GM12878 (cell line): Measurements from ENCODE around the gene PTPN12. TPM values are rescaled to one million over a fixed set of nuclear protein-coding genes. Genes with fewer than 3 reads are reported as not detected.

ENCODE experiments used
- ATAC-seq: fragments of 200-7000 bp; cut with Tn5 transposase; 3 replicates; pipeline ENCODE4 v1.9.1; 2020; ENCODE audit warnings: mild to moderate bottlenecking, moderate library complexity
- BruUV-seq: library from RNA; stranded (reverse); fragments of 400-500 nt; replicated peaks from 2 replicates; lab custom pipeline; 2021; lab: Mats Ljungman, UMichigan
- CTCF ChIA-PET: fragments of 300-600 bp; sonication (Branson Sonifier 250); formaldehyde crosslinking; extraction: SDS; loops from one replicate; lab custom pipeline; 2021; ENCODE audit warnings: inconsistent platforms; lab: Yijun Ruan, JAX
- POLR2A ChIA-PET: fragments of 350-600 bp; formaldehyde crosslinking; extraction: SDS; loops from one replicate; lab custom pipeline; 2021; ENCODE audit warnings: inconsistent platforms; lab: Charles Lee
- RAD21 ChIA-PET: fragments of 300-600 bp; sonication (Branson Sonifier 250); formaldehyde crosslinking; loops from one replicate; lab custom pipeline; 2023; ENCODE audit warnings: antibody characterized with exemption; ENCODE audit not compliant: unreplicated experiment; lab: Charles Lee
- SMC1A ChIA-PET: fragments of 300-600 bp; sonication (Branson Sonifier 250); formaldehyde crosslinking; loops from one replicate; lab custom pipeline; 2023; ENCODE audit not compliant: unreplicated experiment, uncharacterized antibody; lab: Charles Lee
- DNase-seq: peaks from one replicate; pipeline ENCODE4 v3.0.0-alpha.2; 2011; ENCODE audit warnings: low read depth, low spot score
- FAIRE-seq: peaks from 3 replicates; lab custom pipeline; 2011; peaks lifted over from hg19 to GRCh38; lab: Jason Lieb, UNC
- H2AFZ ChIP-seq: 2 replicates; pipeline ENCODE4 v1.6.0; 2011; ENCODE audit warnings: low read depth, low read length, control low read depth; ENCODE audit not compliant: control insufficient read depth
- H3K27ac ChIP-seq: 2 replicates; pipeline ENCODE4 v1.5.1; 2011; ENCODE audit warnings: control low read depth; ENCODE audit not compliant: control insufficient read depth, insufficient read depth
- H3K27me3 ChIP-seq, 2 experiments: replicated peaks in 1 of 2; 2 replicates each; pipeline versions ENCODE4 v1.6.0 to v1.6.1; 2011; ENCODE audit warnings: low read length in 1 of 2; ENCODE audit not compliant: control insufficient read depth in 2 of 2, insufficient read depth in 2 of 2
- H3K36me3 ChIP-seq, 2 experiments: 2 replicates each; pipeline ENCODE4 v1.5.1; 2011; ENCODE audit warnings: low read length in 1 of 2; ENCODE audit not compliant: control insufficient read depth in 2 of 2, insufficient read depth in 2 of 2
- H3K4me1 ChIP-seq: 2 replicates; pipeline ENCODE4 v1.6.1; 2011; ENCODE audit warnings: mild to moderate bottlenecking, low read length, moderate library complexity, mixed read lengths; ENCODE audit not compliant: control insufficient read depth, insufficient read depth
- H3K4me2 ChIP-seq: 2 replicates; pipeline ENCODE4 v1.6.0; 2011; ENCODE audit warnings: control low read depth; ENCODE audit not compliant: control insufficient read depth, insufficient read depth
- H3K4me3 ChIP-seq: fragments of 200-600 bp; sonication (generic); 2 replicates; pipeline ENCODE4 v1.5.1; 2016
- H3K79me2 ChIP-seq: 2 replicates; pipeline ENCODE4 v1.6.0; 2011; ENCODE audit warnings: low read length; ENCODE audit not compliant: control insufficient read depth, insufficient read depth
- H3K9ac ChIP-seq: 2 replicates; pipeline ENCODE4 v1.8.0; 2011; ENCODE audit warnings: low read length, control low read depth, mixed read lengths; ENCODE audit not compliant: control insufficient read depth, insufficient read depth
- H3K9me3 ChIP-seq: replicated peaks from 3 replicates; pipeline ENCODE4 v1.5.1; 2011; ENCODE audit warnings: mild to moderate bottlenecking, low read length; ENCODE audit not compliant: control insufficient read depth, insufficient read depth
- H4K20me1 ChIP-seq: 2 replicates; pipeline ENCODE4 v1.6.0; 2011; ENCODE audit not compliant: control insufficient read depth, insufficient read depth
- CBX3 ChIP-seq: fragments of 200-600 bp; sonication (generic); IDR thresholded peaks from 2 replicates; pipeline ENCODE4 v1.6.1; 2016; ENCODE audit warnings: low read depth, borderline replicate concordance
- FOS ChIP-seq: IDR thresholded peaks from 3 replicates; pipeline ENCODE4 v1.6.1; 2011; ENCODE audit warnings: borderline replicate concordance; ENCODE audit not compliant: insufficient read length; ENCODE audit errors: extremely low read depth
- HDAC2 ChIP-seq: fragments of 200-600 bp; sonication (generic); IDR thresholded peaks from 2 replicates; pipeline ENCODE4 v1.6.1; 2017
- IKZF1 ChIP-seq: fragments of 450-650 bp; conservative IDR thresholded peaks from 2 replicates; pipeline ENCODE4 v1.6.1; 2017; ENCODE audit warnings: antibody characterized with exemption, mild to moderate bottlenecking
- JUNB ChIP-seq: IDR thresholded peaks from 2 replicates; pipeline ENCODE4 v1.6.1; 2016; ENCODE audit warnings: antibody characterized with exemption, mild to moderate bottlenecking
- NFYB ChIP-seq: IDR thresholded peaks from 2 replicates; pipeline ENCODE4 v1.6.1; 2011; ENCODE audit warnings: low read depth, mild to moderate bottlenecking, low read length, improper control_type of control experiment, moderate library complexity; ENCODE audit not compliant: insufficient read depth
- PML ChIP-seq: IDR thresholded peaks from 2 replicates; pipeline ENCODE4 v1.6.1; 2012; ENCODE audit warnings: low read length, inconsistent platforms
- RB1 ChIP-seq: fragments of 450-650 bp; formaldehyde crosslinking; IDR thresholded peaks from 2 replicates; pipeline ENCODE4 v1.6.1; 2017; ENCODE audit warnings: mild to moderate bottlenecking, borderline replicate concordance
- SIX5 ChIP-seq: IDR thresholded peaks from 2 replicates; pipeline ENCODE4 v1.6.1; 2011; ENCODE audit warnings: mild to moderate bottlenecking, low read depth, low read length, moderate library complexity; ENCODE audit not compliant: severe bottlenecking
- SP1 ChIP-seq: IDR thresholded peaks from one replicate; pipeline ENCODE4 v1.6.1; 2011; ENCODE audit warnings: low read depth, low read length
- SPI1 ChIP-seq: IDR thresholded peaks from 2 replicates; pipeline ENCODE4 v1.6.1; 2011; ENCODE audit warnings: low read depth, mild to moderate bottlenecking, low read length, moderate library complexity, borderline replicate concordance; ENCODE audit not compliant: insufficient read depth
- SREBF1 ChIP-seq: IDR thresholded peaks from 2 replicates; pipeline ENCODE4 v1.6.1; 2012; ENCODE audit warnings: mild to moderate bottlenecking, low read length
- SREBF2 ChIP-seq: IDR thresholded peaks from 2 replicates; pipeline ENCODE4 v1.6.1; 2012; ENCODE audit warnings: mild to moderate bottlenecking, low read length
- STAT1 ChIP-seq: fragments of 450-650 bp; conservative IDR thresholded peaks from 2 replicates; pipeline ENCODE4 v1.6.1; 2014; ENCODE audit warnings: antibody characterized with exemption, mild to moderate bottlenecking
- SUPT20H ChIP-seq: IDR thresholded peaks from 2 replicates; pipeline ENCODE4 v1.6.1; 2011; ENCODE audit warnings: low read depth, mild to moderate bottlenecking, low read length, moderate library complexity, borderline replicate concordance; ENCODE audit not compliant: control insufficient read depth
- ZNF207 ChIP-seq: fragments of 450-650 bp; IDR thresholded peaks from 2 replicates; pipeline ENCODE4 v1.6.1; 2014; ENCODE audit warnings: antibody characterized with exemption, mild to moderate bottlenecking, borderline replicate concordance
- ZNF217 ChIP-seq: fragments of 450-650 bp; IDR thresholded peaks from 2 replicates; pipeline ENCODE4 v1.6.1; 2017; ENCODE audit warnings: antibody characterized with exemption, mild to moderate bottlenecking
- ZNF384 ChIP-seq: IDR thresholded peaks from 2 replicates; pipeline ENCODE4 v1.6.1; 2012; ENCODE audit warnings: low read depth, mild to moderate bottlenecking, low read length, improper control_type of control experiment, borderline replicate concordance
- WGBS: methylation state at CpG from one replicate; pipeline ENCODE4 v1.1.6; 2016; ENCODE audit warnings: low lambda C conversion rate; ENCODE audit not compliant: insufficient replicate concordance, insufficient coverage; ENCODE audit errors: missing lambda C conversion rate; 5-methylcytosine and 5-hydroxymethylcytosine counted together
- in situ Hi-C: fragments of 300-500 bp; cut with MboI; formaldehyde crosslinking; loops from 9 replicates; pipeline ENCODE4 v1.14.3; 2018; ENCODE audit warnings: mixed read lengths
- intact Hi-C: fragments of 100-400 bp; cut with micrococcal nuclease; formaldehyde crosslinking; loops from one replicate; pipeline ENCODE4 v1.14.2; 2022; ENCODE audit not compliant: unreplicated experiment
- polyA plus RNA-seq, 11 experiments: library from polyadenylated mRNA; depleted of rRNA in 4 of 11; unstranded in 6 of 11; stranded (reverse) in 5 of 11; fragments of >200 nt; fragmentation: Nextera tagmentation in 4 of 11; fragmentation: Illumina TruSeq in 1 of 11; extraction: Ambion mirVana in 4 of 11; extraction: Trizol in 1 of 11; gene quantifications; 1 replicate in 1 of 11; 2 replicates in 10 of 11; pipeline versions ENCODE4 v1.2.1 to v1.2.3, GENCODE V29; 2011 to 2016; ENCODE audit warnings: inconsistent platforms in 2 of 11, missing spikeins in 2 of 11, low read depth in 1 of 11
- total RNA-seq, 4 experiments: library from RNA; depleted of rRNA in 3 of 4; stranded (reverse); fragments of >200 nt in 3 of 4; fragmentation: Illumina TruSeq in 1 of 4; extraction: Trizol in 1 of 4; gene quantifications; 2 replicates each; pipeline versions ENCODE4 v1.2.1 to v1.2.3, GENCODE V29; 2013 to 2021

The PTPN12 gene
- total and polyA plus RNA-seq, 10 of the 15 experiments (the other 5 are each of a cell fraction or from before 2014, with no cell fraction given), result 6.6 to 52.9 (median 17.4) TPM

GRCh38 chr7:77631820-77632219 lies 94.7 kb downstream of the PTPN12 start:
- ATAC-seq (no peak), FAIRE-seq (no peak), DNase-seq (no peak)
- intact Hi-C loops (no loop called here), in situ Hi-C loops (no loop called here)
- Histone ChIP-seq H3K9ac (no peak overlapping the region), H2AFZ (no peak overlapping the region), H3K4me3 (no peak overlapping the region), H3K79me2 (no peaks in the 10 kb centered on the region), H3K27ac (no peak overlapping the region), H3K4me2 (no peak overlapping the region), H3K4me1 (no peaks in the 10 kb centered on the region), H4K20me1 (no peaks in the 10 kb centered on the region), H3K9me3 (no peaks in the 10 kb centered on the region), H3K36me3 (peaks cover 0 to 4% of the 10 kb centered on the region in 2 experiments; a peak in 3 of 4 replicates), H3K27me3 (no peaks in the 10 kb centered on the region)
- 100% methylated on average over 2 of the region's 2 CpGs for WGBS
- ChIA-PET POLR2A (interaction anchor here (0.5 kb wide), 1 partner anchor 9 kb away, joined by 5 read pairs; no protein-coding TSS in a partner anchor), RAD21 (interaction anchor here (0.6 to 1.4 kb wide), 2 partner anchors 90 to 519 kb away, joined by 3 read pairs; no protein-coding TSS in a partner anchor), SMC1A (interaction anchor here (0.8 to 1.7 kb wide), 8 partner anchors 10 to 128 kb away, joined by 3 to 8 read pairs (median 4); no protein-coding TSS in a partner anchor), CTCF (interaction anchor here (0.8 to 2.1 kb wide), 3 partner anchors 17 to 406 kb away, joined by 3 to 12 read pairs (median 3); no protein-coding TSS in a partner anchor)
- TF ChIP-seq SUPT20H, result no peak
- no peak for TF ChIP-seq PML
- TF ChIP-seq FOS, result no peak
- no peak for TF ChIP-seq HDAC2
- TF ChIP-seq SREBF2, result no peak
- no peak for TF ChIP-seq CBX3
- TF ChIP-seq ZNF207, result no peak
- no peak for TF ChIP-seq JUNB
- TF ChIP-seq SIX5, result no peak
- no peak for TF ChIP-seq IKZF1
- no peak for TF ChIP-seq STAT1
- TF ChIP-seq NFYB, result no peak
- no peak for TF ChIP-seq SPI1
- TF ChIP-seq ZNF217, result no peak
- TF ChIP-seq SP1, result no peak
- TF ChIP-seq RB1, result no peak
- no peak for TF ChIP-seq ZNF384
- no peak for TF ChIP-seq SREBF1
- no TSS peak for BruUV-seq
